Stimulated activated CD4-positive, alpha-beta T cell treated with anti-CD3 and anti-CD28 coated beads, Interleukin-4, amount 100 ng/mL, for 4 hours (primary cell): ENCODE data around the gene ZEB2.
A peak's percentile ranks its signal among the peaks of the same experiment; 100 is the strongest.

ENCODE experiments used
- DNase-seq, 2 experiments: peaks; one replicate each; pipeline ENCODE4 v3.0.0-alpha.2; 2020

Gene ZEB2

DNA sequence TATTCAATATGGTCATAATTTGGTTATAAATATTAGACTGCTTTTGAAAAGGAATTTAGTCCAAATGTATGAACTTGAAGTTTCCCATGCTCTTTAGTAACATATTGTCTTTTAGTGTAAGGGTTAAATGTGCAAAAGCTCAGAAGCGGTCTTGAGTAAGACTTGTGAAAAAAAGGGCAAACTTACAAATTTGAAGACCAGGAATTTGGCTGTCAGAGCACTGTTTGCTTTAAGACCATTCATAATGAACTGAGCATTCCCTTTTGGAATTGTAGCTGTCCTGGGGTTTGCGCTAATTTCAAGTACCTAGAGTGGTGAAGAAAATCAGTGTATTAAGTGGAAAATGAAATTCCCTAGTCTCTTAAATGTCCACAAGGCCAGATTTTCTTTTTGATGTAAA, 6.9 kb upstream of the ZEB2 start:
- DNase-seq, result no peak

DNA sequence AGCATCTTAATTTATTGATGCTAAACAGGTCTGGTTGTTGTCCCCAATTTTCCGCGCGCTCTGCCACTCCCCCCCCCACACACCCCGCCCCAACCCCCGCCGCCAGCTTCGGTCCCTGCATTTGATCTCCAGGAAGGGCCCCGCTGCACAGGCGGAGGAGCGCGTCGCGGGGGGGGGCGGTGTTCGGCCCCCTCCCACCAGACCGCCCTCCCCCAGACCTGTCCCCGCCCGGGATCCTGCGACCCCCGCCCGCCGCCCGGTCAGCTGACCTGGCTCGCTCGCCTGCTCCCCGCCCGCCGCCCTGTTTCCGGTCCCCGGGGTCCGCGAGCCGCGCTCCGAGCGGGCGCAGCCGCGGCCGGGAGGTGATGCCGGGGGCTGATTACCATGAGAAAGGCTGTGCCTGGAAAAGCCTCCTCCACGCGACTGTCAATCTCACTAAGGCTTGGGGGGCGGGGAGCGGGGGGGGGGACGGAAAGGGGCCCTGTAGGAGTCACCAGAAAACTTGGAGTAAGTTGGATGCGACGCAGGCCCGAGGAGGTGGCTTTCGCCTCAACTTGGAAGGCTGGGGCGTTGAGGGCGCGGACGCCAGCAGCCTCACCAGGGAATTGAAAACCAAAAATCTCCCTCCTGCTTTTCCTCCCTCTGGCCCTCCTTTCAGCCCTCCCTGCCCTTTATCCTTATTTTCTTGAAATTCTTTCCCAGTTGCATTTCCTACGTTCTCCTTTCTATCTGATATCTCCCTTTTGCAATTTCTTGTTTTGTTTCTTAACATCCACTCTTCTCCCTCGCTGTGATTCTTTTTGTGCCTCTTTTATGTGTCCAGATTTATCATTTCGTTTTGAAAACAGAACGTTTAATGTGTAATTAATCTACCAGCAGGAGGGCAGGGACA, 4.4 kb upstream of the ZEB2 start:
- no peak for DNase-seq

DNA sequence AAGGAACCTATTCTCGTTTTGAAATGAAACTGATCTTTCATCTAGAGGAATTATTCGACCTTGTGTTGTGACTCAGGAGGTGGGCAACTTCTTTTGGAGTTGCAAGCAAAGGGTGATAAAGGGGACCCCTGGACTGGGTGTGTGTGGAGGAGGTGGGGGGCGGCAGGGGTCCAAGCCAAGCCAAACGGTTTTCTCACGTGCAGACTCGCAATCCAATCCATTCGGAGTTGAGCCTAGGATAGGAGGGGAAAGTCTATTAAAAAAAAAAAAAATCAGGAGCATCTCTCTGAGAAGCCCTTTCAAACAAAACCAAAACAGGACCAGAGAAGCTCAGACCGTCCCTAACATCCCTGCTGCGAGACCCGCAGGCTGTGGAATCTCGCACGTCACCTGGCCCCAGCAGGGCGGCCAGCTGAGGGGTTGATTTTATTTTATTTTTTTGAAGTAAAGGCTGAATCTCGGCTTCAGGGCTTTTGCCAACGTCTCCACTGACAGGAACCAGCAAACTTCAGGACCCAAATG, 3.7 kb upstream of the ZEB2 start:
- DNase-seq, result no peak

DNA sequence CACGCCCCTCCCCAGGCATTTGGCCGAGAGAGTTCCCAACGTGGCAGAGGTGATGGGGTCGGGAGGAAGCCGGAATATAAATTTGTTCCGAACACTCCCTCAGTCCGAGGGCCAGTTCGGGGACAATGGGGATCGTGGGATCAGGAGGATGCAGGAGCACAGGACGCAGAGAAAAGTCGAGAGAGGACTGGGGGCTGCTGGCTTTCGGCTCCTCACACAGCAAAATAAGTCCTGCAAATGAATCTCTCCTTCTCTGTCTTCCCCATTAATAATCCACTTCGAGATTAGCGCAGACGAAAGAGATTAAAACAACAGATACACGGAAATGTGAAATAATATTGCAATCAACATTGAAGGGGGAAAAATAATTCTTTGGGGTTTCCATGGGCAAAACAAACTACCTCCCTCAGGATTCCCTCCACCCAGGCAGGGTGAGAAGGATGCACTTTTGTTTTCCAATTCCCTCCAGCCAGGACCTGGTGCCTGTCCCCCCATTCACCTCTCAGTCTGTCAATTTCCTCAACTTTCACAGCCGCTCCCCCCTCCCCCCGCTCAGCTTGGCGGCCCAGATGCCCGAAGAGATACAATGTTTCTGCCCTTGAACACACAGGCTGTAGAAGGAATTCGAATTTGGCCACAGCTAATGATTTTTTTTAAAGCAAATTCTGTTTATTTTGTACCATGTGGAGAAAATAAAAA, 3.1 kb upstream of the ZEB2 start:
- DNase-seq, result no peak

DNA sequence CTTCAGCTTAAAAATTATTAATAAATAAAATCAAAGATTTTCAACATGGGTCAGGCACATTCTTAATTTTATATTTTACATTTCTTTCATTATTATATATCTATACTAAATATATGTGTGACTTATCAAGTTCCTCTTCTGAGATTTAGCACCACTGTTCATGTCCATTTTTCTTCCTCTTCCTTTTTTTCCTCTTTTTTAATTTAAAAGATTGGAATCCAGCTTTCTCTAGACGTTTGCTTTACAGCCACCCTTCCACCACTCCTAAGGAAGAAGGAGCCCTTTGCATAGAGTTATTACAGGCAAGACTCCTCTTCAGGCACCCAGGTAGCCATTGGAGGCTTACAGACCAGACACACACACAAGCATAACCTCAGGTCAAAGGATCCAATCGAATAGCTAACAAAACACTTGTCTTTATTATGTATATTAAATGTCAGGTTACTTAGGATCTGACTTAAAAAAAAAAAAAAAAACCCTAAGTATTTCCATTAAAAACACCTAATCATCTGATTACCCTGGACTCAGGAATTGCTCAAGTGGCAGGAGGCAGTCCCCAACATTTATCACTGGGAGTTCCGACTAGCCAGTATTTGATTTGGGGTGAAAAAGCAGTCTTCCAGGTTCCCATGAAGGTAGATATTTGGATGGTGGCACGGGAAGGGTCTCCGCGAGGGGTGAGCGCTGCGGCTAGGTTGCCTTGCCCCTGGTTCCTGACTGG, 2.4 kb upstream of the ZEB2 start:
- no peak for DNase-seq

DNA sequence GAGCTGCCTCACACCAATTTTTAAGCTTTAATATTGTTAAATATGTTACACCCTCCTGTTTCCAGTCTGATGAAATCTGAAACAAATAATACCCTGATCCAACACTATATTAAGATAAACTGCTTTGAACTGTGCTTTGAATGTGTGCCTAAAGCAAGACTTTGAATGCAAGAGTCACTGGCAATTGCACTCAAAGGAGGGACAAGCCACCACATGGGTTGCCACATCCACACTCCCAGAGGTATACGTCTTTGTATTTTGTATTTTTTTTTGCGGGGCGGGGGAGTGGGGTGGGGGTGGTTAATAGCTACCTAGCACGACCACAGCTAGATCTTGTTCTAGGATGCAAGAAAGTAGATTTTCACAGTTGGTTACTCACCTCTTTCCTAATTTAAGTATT, 1.8 kb upstream of the ZEB2 start:
- DNase-seq, result no peak

DNA sequence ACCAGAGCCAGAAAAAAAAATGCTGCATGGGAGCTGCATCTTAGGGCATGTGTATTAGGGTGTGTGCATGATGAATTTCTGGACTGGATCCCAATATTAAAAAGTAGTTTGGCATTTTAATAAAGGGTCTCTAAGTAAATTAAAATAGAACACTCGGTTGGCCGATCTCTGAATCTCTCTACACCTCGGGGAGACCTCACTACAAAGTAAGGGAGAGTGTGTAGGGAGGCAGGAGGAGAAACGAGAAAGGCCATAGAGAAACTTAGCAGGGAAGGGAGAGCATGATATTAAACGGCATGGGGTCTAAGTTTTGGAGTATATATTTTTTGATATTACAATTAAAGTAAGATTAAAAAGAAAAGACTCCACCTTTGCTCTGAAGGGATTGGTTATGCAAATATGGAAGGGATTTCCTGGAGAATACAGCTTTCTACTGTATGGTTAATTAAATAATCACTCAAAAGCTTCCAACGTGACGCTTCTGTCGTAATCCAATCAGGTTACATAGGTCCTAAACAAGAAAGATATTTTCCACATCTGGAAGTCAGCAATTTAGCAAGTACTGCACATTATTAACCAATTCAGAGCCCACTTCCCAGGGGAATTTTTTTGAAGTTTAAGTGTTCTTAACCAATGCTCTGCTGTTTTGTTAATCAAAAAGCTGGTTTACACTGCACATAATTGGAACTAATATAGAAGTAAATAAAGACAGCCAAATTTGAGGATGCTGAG, 1.0 kb upstream of the ZEB2 start:
- no peak for DNase-seq

DNA sequence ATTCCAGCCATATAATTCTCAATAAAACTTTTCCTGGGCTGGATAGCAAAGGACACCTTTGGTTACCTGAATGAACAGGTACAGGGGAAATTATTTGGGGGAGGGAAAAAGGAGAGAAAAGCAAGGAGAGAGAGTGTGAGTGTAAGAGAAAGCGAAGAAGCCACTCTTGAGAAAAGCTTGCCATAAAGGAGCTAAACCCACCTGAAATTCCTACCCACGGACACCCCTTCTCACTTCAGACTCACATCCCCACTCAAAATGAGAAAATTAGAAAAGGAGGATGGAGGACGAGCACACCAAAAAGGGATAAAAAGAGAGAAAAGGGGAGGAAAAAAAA, 354 bp downstream of the ZEB2 start:
- no peak for DNase-seq

DNA sequence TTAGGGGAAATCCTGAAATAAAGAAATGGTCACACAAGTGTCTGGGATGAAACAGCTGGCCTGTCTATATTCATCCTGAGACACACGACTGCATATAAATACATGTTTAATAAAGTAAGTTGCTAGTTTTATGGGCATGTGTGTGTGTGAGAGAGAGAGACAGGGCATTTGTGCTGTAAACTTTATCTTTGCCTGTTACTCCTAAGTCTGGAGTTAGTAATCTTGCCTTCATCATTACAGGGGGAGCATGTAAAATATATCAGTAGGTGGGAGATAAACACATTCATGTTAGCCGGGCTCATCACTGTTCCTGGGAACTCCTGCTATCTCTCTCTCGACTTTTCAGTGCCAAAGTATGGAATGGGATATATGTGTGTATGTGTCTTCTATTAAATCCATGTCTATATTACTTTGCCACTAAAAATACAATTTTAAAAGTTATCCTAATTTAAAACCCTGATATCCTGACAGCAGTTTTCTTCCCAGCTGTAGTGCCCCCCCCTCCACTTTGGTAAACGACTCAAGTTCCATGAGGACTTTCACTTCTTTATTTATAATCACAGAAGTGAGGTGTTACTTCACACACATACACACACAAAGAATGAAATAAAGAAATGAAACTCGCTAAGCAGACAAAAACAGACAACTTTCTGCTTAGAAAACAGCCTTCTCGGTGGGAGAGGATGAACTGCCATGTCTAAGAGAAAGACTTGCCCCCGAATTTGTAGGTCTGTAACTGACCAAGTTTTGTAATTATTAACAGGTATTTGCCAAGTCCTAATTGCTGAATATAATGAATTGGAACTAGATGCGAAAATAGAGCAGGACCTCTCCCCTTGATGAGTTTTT, 947 bp downstream of the ZEB2 start:
- no peak for DNase-seq

DNA sequence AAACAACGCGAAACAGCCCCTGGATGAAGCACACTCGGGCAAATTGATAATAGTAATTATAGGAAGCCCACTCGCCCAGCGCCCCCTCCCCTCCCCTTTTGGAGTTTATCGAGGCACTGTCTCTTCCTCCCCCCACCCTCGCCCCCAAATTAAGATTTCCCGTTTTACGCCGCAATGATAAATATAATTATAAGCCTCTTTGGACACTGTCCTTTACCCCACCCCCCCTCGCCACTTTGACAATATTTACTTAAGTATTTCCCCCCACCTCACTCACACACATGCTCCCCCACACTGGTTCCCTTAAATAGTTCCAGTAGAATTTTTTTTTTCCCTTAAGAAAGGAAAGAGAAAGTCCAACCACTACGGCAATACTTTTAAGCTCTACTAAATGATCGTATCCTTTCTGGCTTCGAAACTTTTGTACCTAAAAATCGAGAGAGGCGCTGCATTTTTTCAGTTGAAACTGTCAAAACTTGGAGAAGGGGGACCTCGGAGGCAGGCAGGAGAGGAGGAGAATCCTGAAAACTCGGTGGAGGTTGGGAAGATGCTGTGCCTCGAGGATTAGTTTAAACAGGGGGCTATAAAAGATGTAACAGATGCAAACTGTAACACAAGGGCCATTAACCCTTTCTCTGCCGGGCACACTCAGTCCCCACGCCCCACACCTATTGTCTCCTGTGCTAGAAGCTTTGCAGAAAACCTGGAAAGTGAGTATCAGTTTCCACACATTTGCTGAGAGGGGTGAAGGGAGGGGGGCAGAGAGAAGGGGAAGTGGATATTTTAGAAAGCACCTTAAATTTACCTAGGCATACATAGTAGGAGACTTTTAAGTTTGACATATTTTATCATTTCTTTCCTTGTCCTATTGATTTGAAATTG, 1.8 kb downstream of the ZEB2 start:
- DNase-seq, result no peak

DNA sequence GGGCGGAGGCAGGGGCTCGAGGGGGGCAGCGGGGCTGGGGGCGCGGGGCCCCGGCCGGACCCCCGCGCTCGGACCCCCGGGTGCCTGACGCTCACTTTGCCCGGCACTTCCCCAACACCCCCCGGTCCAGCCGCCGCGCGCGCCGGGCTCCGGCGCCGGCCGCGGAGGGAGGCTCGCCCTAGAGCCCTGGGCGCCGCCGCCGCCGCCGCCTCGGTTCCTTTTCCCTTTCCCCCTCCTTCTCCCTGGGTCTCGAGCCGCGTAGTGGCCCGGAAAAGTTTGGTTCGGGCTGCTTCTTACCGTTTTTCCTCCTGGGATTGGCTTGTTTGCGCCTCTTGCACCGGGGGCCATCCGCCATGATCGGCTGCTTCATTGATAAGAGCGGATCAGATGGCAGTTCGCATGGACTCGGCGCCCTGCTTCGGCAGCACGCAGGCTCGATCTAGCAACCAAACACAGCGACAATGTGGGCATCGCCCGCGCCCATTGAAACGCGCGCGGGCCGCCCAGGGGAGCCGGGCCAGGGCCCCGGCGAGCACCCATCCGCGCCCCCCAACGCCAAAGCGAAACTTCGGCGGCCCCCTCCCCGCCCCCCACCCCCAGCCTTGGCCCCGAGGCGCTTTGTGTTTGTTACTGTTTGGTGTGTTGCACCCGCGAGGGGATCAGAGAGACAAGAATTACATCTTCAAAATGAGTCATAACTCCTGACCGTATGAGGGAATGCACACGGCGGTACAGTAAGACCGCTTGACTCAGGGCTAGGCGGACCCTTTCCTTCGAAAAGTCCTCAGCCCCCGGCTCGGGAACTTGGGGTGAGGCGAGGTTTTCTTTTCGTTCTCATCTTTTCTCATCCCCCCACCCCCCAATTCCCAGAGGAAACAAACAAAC, 2.7 kb downstream of the ZEB2 start:
- DNase-seq, result peak; percentile 38 to 39

DNA sequence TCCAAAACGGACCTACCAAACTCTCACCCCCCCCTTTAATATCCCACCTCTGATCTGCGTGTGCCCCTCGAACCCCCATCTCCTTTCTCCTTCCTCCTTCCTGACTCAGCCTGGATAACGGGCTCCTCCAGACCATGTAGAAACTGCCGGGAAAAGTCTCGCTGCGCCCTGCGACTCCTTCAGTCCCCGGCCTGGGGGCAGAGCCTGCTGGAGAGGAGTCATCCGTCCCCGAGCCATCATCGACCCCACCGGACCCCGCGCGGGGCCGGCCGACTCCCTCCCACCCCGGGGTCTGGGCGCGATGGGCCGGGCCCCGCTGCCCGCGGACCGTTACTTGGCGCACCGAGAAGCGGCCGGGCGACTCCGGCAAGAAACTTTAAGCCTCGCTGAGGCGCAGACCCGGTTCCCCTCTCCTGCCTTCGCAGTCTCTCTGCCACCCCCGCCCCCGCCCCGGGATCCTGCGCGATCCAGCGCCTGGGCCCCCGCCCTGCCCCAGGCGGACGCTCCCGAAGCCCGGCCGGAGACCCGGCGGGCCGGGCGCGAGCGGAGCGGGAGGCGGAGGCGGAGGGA, 3.4 kb downstream of the ZEB2 start:
- no peak for DNase-seq

DNA sequence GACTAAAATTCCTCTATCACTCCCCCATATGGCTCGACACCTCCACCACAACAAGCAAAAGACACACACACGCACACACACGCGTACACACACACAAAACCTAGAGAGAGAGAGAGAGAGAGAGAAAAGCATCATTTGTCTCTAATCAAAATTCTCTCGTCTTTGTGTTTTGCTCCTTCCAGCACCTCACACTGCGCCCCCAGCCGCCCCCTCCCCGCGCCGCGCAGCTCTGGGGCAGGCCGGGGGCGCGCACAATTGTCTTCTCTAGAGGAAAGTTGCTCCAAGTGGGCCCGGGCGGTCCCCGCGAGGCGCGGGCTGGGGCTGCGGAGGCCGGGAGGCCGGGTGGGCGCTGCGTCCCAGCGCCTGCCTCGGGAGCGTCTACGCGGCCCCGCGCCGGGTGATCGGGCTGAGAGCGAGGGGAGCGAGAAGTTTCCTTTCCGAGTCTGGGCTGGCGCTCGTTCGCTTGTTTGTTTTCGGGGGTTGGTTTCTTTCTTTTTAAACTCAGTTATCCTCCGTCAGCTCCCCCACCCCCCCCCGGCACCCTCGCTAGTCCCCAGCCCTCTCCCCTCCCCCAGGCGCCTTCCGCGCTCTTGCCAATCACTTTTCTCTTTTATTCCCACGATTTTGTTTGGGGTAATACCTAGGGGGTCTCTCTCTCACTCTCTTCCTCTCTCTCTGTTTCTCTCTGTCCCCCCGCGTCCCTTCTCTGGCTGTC, 4.1 kb downstream of the ZEB2 start:
- no peak for DNase-seq

DNA sequence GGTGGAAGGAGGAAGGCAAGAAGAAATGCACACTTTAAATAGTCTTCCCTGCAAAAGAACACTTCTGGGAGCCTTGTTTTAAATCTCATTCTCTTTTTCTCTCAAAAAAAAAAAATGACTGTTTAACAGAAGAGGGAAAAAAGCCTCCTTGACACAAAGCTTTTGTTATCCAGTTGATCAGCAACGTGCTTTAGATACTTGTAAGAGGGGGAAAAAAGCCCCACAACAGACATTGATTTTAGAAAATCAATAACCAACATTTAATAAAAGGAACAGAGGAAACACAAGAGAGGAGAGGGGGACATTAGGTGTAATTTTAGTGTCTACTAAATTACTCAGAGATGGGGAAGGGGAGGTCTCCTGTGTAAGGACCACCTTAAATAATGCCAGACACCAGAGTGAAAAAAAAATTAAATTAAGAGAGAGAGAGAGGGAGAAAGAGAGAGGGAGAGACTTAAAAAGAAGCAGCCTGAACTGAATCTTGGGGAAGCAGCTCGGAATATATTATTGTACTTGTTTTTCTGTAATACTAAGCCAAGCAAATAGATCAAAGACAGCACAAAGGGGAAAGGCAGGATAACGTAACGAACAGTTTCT, 4.7 kb downstream of the ZEB2 start:
- no peak for DNase-seq

DNA sequence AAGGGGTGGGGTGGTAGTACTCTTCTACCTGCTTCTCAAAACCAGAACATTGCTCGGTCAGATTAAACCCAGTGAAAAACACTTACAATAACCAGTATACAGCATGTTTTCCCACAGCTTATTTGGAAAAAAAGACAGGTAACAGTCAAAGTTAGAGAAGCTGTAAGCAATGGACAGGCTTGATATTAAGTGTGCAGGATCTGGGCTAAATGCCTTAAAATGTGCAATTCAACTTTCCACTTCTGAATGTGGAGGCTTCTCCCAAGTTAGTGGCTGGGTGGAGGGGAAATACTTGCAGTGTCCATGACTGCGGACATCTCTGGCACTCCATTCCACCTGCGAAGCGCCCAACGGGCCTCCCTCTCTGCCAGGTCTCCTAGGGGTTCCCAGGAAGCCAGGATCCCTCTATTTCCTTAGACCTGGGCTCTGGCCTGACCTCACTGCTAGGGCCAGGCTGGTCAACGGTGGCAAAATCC, 5.3 kb downstream of the ZEB2 start:
- no peak for DNase-seq

DNA sequence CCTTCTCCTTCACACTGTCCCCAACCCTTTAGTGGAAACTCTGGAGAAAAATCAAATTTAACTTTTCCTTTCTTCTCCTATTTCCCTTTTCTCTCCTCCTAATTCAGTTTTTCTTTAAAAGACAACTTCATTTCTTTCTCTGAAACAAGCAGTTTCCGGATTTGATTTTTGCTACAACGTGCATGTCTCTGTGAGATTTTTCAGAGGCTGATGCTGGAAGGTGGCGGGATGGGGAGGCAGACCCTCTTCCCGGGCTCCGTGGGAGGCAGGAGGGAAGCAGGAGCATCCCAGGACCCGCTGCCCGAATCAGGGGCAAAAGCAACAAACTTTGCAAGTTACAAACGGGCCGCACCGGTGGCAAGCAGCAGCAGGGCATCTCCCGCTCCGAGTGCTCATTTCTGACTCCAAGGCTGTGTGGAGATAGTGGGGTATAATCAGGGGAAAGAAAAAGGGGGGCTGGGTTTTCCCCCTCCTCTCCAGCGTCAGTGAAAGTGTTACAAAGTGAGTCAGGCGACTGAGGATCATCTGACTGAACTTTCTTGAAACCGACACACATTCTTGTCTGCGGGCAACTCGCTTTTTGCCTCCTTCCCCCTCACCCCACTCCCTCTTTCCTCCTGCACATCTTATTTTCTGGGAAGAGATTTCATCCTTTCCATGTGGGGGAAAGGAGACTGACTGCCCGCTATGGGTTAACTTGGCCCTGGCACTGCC, 6.4 kb downstream of the ZEB2 start:
- DNase-seq, result no peak

DNA sequence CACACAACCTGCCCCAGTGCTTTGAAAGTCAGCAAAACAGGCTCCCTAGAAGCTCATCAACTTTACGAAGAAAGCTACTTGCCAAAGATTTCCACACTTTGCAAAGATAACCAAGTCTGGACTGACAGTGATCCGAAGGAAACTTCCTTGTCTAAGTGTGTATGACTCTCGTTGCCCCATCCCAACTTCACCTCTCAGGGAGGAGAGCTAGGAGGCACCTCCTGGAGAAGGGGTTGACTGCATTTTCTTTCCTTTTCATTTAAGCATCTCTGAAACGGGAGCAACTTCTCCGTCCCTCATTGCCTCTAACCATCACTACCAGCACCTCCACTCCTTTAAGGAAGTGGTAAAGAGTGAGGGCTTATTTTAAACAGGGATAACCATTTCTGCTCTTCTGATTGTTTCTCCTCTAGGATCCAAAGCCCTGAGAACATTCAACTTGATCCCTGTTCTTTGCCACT, 7.0 kb downstream of the ZEB2 start:
- DNase-seq, result no peak
